Kidney capillary endothelial cell (primary cell): Measurements from ENCODE around the gene SCARF2.
"Not testable (repeated sequence)": the region's sequence is repeated elsewhere in the genome, so short reads cannot be mapped to it uniquely, and the experiment has no call there.

Experiments used
- DNase-seq: peaks from one replicate; pipeline ENCODE4 v3.0.0-alpha.2; 2018; ENCODE audit warnings: low spot score

The SCARF2 gene

GRCh38 chr22:20393705-20394476 is 43.7 kb downstream of the SCARF2 start, which contains the start of gene ZNF74:
Gene ZNF74, plus strand, starts transcription at chr22:20394151. Its CDS starts 478 bp downstream, at chr22:20394629.
- peak; percentile 89 for DNase-seq

GRCh38 chr22:20392983-20393704 is 44.5 kb downstream of the SCARF2 start:
- no peak for DNase-seq

- not testable (repeated sequence) for DNase-seq
Observed at GRCh38 chr22:20392365-20392881, 45.2 kb downstream of the SCARF2 start.

- DNase-seq: no peak
Observed at GRCh38 chr22:20391222-20391621, 46.4 kb downstream of the SCARF2 start.

GRCh38 chr22:20390394-20390907 is 47.2 kb downstream of the SCARF2 start:
- no peak for DNase-seq

- DNase-seq: no peak
Observed at GRCh38 chr22:20389288-20389687, 48.3 kb downstream of the SCARF2 start.

GRCh38 chr22:20388200-20388599 is 49.4 kb downstream of the SCARF2 start:
- DNase-seq: no peak

- DNase-seq: no peak
Observed at GRCh38 chr22:20386972-20387371, 50.7 kb downstream of the SCARF2 start.

GRCh38 chr22:20386336-20386735 is 51.3 kb downstream of the SCARF2 start:
- DNase-seq: no peak

- DNase-seq: no peak
Observed at GRCh38 chr22:20384865-20385264, 52.8 kb downstream of the SCARF2 start.

- DNase-seq: no peak
Observed at GRCh38 chr22:20384171-20384570, 53.5 kb downstream of the SCARF2 start.

GRCh38 chr22:20383538-20383937 is 54.1 kb downstream of the SCARF2 start:
- DNase-seq: no peak

GRCh38 chr22:20380486-20380885 is 57.1 kb downstream of the SCARF2 start:
- DNase-seq: no peak

- DNase-seq: not testable (repeated sequence)
Observed at GRCh38 chr22:20378684-20379083, 58.9 kb downstream of the SCARF2 start.

- no peak for DNase-seq
Observed at GRCh38 chr22:20378110-20378509, 59.5 kb downstream of the SCARF2 start.

GRCh38 chr22:20376983-20377382 is 60.6 kb downstream of the SCARF2 start:
- not testable (repeated sequence) for DNase-seq

- not testable (repeated sequence) for DNase-seq
Observed at GRCh38 chr22:20376281-20376680, 61.3 kb downstream of the SCARF2 start.
